NK-92 (cell line): Measurements from ENCODE around the gene NKTR.

ENCODE experiments used
- DNase-seq: peaks from one replicate; lab custom pipeline; 2025; ENCODE audit not compliant: unreplicated experiment; lab: John Stamatoyannopoulos, UW

The NKTR gene

GRCh38 chr3:42694366-42694765, 93.9 kb downstream of the NKTR start:
- DNase-seq: no peak

- DNase-seq: no peak
These were observed 96.1 kb downstream of the NKTR start for GRCh38 chr3:42696356-42697288.

GRCh38 chr3:42697289-42698051, 97.0 kb downstream of the NKTR start:
- DNase-seq: no peak
